Panc1 (cell line): Measurements from ENCODE around the gene CDC42EP5. TPM values are rescaled to one million over a fixed set of nuclear protein-coding genes. Genes with fewer than 3 reads are reported as not detected.

ENCODE experiments used
- ATAC-seq: fragments of 200-7000 bp; cut with Tn5 transposase; 2 replicates; pipeline ENCODE4 v1.9.1; 2020; ENCODE audit warnings: mild to moderate bottlenecking, moderate library complexity
- BruUV-seq: library from RNA; stranded (reverse); fragments of 400-500 nt; replicated peaks from 2 replicates; lab custom pipeline; 2021; lab: Mats Ljungman, UMichigan
- CTCF ChIA-PET: fragments of 300-600 bp; sonication (Branson Sonifier 250); formaldehyde crosslinking; loops from one replicate; lab custom pipeline; 2022; ENCODE audit warnings: antibody characterized with exemption; lab: Charles Lee
- POLR2A ChIA-PET: fragments of 300-600 bp; sonication (Branson Sonifier 250); formaldehyde crosslinking; loops from one replicate; lab custom pipeline; 2022; ENCODE audit warnings: antibody characterized with exemption; lab: Charles Lee
- DNase-seq: peaks from one replicate; pipeline ENCODE4 v3.0.0-alpha.2; 2010; ENCODE audit warnings: low read depth, low spot score
- H3K27ac ChIP-seq: 2 replicates; pipeline ENCODE4 v1.5.1; 2011; ENCODE audit warnings: mild to moderate bottlenecking, low read length, inconsistent platforms
- H3K27me3 ChIP-seq: fragments of 200-500 bp; sonication (Bioruptor generic); 2 replicates; pipeline ENCODE4 v1.6.0; 2014; ENCODE audit warnings: low read length, inconsistent platforms; ENCODE audit not compliant: control insufficient read depth, insufficient read depth
- H3K36me3 ChIP-seq: fragments of 200-500 bp; sonication (Bioruptor generic); 2 replicates; pipeline ENCODE4 v1.5.1; 2014; ENCODE audit warnings: inconsistent platforms, mild to moderate bottlenecking, low read length, moderate library complexity; ENCODE audit not compliant: control insufficient read depth, insufficient read depth
- H3K4me1 ChIP-seq: 2 replicates; pipeline ENCODE4 v1.5.1; 2011; ENCODE audit warnings: inconsistent platforms, mild to moderate bottlenecking, low read length, moderate library complexity; ENCODE audit not compliant: control insufficient read depth, insufficient read depth
- H3K4me3 ChIP-seq, 2 experiments: 2 replicates each; pipeline ENCODE4 v1.5.1; 2011 to 2012; ENCODE audit warnings: low read depth in 2 of 2, low read length in 2 of 2, mild to moderate bottlenecking in 2 of 2, inconsistent platforms in 1 of 2, moderate library complexity in 1 of 2
- H3K9me3 ChIP-seq: fragments of 200-500 bp; sonication (Bioruptor generic); 2 replicates; pipeline ENCODE4 v1.5.1; 2014; ENCODE audit warnings: low read depth, mild to moderate bottlenecking, inconsistent platforms, low read length, moderate library complexity; ENCODE audit not compliant: control insufficient read depth, insufficient read depth
- CTCF ChIP-seq: fragments of 450-650 bp; IDR thresholded peaks from 2 replicates; pipeline ENCODE4 v1.5.1; 2017; ENCODE audit warnings: mild to moderate bottlenecking
- POLR2AphosphoS5 ChIP-seq: IDR thresholded peaks from 2 replicates; pipeline ENCODE4 v1.6.1; 2012; ENCODE audit warnings: mild to moderate bottlenecking, low read depth, low read length, moderate library complexity
- SIN3A ChIP-seq: IDR thresholded peaks from 2 replicates; pipeline ENCODE4 v1.6.1; 2012; ENCODE audit warnings: low read depth, mild to moderate bottlenecking, low read length, moderate library complexity, borderline replicate concordance; ENCODE audit not compliant: insufficient read depth
- TCF7L2 ChIP-seq: IDR thresholded peaks from 2 replicates; pipeline ENCODE4 v1.6.1; 2011; ENCODE audit warnings: mild to moderate bottlenecking, low read depth, low read length, inconsistent platforms
- in situ Hi-C: cut with HindIII; loops from 2 replicates; pipeline ENCODE4 v1.10.0; 2016; ENCODE audit warnings: low sequenced_read_pairs, low pct_unique_long_range_greater_than_20kb
- intact Hi-C: fragments of 100-400 bp; cut with micrococcal nuclease; formaldehyde crosslinking; loops from one replicate; pipeline ENCODE4 v1.10.0; 2022; ENCODE audit not compliant: unreplicated experiment
- total RNA-seq: library from RNA; stranded (reverse); gene quantifications from one replicate; pipeline ENCODE4 v1.2.1, GENCODE V29; 2021; ENCODE audit not compliant: unreplicated experiment
- TF ChIP-seq, protein P1 (sequence below), 2 experiments: IDR thresholded peaks; 2 replicates each; pipeline ENCODE4 v1.6.1; 2011 to 2012; ENCODE audit warnings: low read depth in 2 of 2, control low read depth in 1 of 2, low read length in 1 of 2, mild to moderate bottlenecking in 1 of 2, moderate library complexity in 1 of 2; ENCODE audit not compliant: insufficient read depth in 1 of 2

Gene CDC42EP5
- total RNA-seq, 1 experiment from 2014 or later, result 7.1 TPM

GRCh38 chr19:54480051-54480450 is 7.0 kb upstream of the CDC42EP5 start:
- ChIA-PET CTCF (interaction anchor here (1.2 kb wide), 1 partner anchor 194 kb away, joined by 5 read pairs; no protein-coding TSS in a partner anchor), POLR2A (no interaction called here)
- no peak for DNase-seq
- ATAC-seq, result no peak
- H3K4me1 ChIP-seq, result no peaks in the 10 kb centered on the region
- no peak overlapping the region for H3K27ac ChIP-seq
- no peaks in the 10 kb centered on the region for H3K27me3 ChIP-seq
- TF ChIP-seq CTCF (no peak), TCF7L2 (no peak), POLR2AphosphoS5 (no peak), SIN3A (no peak)
- TF ChIP-seq, protein P1, sequence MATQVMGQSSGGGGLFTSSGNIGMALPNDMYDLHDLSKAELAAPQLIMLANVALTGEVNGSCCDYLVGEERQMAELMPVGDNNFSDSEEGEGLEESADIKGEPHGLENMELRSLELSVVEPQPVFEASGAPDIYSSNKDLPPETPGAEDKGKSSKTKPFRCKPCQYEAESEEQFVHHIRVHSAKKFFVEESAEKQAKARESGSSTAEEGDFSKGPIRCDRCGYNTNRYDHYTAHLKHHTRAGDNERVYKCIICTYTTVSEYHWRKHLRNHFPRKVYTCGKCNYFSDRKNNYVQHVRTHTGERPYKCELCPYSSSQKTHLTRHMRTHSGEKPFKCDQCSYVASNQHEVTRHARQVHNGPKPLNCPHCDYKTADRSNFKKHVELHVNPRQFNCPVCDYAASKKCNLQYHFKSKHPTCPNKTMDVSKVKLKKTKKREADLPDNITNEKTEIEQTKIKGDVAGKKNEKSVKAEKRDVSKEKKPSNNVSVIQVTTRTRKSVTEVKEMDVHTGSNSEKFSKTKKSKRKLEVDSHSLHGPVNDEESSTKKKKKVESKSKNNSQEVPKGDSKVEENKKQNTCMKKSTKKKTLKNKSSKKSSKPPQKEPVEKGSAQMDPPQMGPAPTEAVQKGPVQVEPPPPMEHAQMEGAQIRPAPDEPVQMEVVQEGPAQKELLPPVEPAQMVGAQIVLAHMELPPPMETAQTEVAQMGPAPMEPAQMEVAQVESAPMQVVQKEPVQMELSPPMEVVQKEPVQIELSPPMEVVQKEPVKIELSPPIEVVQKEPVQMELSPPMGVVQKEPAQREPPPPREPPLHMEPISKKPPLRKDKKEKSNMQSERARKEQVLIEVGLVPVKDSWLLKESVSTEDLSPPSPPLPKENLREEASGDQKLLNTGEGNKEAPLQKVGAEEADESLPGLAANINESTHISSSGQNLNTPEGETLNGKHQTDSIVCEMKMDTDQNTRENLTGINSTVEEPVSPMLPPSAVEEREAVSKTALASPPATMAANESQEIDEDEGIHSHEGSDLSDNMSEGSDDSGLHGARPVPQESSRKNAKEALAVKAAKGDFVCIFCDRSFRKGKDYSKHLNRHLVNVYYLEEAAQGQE (IDR thresholded peaks at IDR 0.05; ENCODE audit: insufficient read depth in 1 of 2, low read depth in 2 of 2, low read length in 1 of 2), result no peak
- H3K36me3 ChIP-seq, result no peaks in the 10 kb centered on the region
- no peak overlapping the region for H3K4me3 ChIP-seq
- intact Hi-C loops (loop anchor here (5.0 to 10.0 kb wide), 2 partner anchors 75 to 197 kb away; no protein-coding TSS in a partner anchor), in situ Hi-C loops (no loop called here)
- BruUV-seq, result no TSS peak
- no peaks in the 10 kb centered on the region for H3K9me3 ChIP-seq

GRCh38 chr19:54478677-54479266 is 5.7 kb upstream of the CDC42EP5 start:
- ChIA-PET CTCF (interaction anchor here (0.6 to 0.7 kb wide), 2 partner anchors 53 to 94 kb away, joined by 3 to 4 read pairs; no protein-coding TSS in a partner anchor), POLR2A (no interaction called here)
- no peaks in the 10 kb centered on the region for H3K4me1 ChIP-seq
- TF ChIP-seq POLR2AphosphoS5 (no peak), CTCF (peak; percentile 94), SIN3A (no peak)
- TF ChIP-seq, protein P1 (IDR thresholded peaks at IDR 0.05; ENCODE audit: insufficient read depth in 1 of 2, low read depth in 2 of 2, low read length in 1 of 2), result no peak
- in situ Hi-C loops (no loop called here), intact Hi-C loops (no loop called here)
- no peaks in the 10 kb centered on the region for H3K36me3 ChIP-seq
- ATAC-seq (peak; percentile 40; the same call in 1 of the 2 replicates), DNase-seq (no peak)
- BruUV-seq, result no TSS peak
- no peaks in the 10 kb centered on the region for H3K27me3 ChIP-seq
- no peaks in the 10 kb centered on the region for H3K9me3 ChIP-seq
- no peak overlapping the region for H3K4me3 ChIP-seq
- no peak overlapping the region for H3K27ac ChIP-seq
